H1 (cell line): ENCODE measurements around the gene TNIK. TPM values are rescaled to one million over a fixed set of nuclear protein-coding genes. Genes with fewer than 3 reads are reported as not detected.

Experiments
- CTCF ChIA-PET: fragments of 300-600 bp; sonication (Branson Sonifier 250); formaldehyde crosslinking; loops from one replicate; lab custom pipeline; 2021; ENCODE audit not compliant: partially characterized antibody; lab: Charles Lee
- POLR2A ChIA-PET: fragments of 300-600 bp; sonication (Branson Sonifier 250); formaldehyde crosslinking; loops from one replicate; lab custom pipeline; 2021; ENCODE audit warnings: inconsistent platforms; ENCODE audit not compliant: partially characterized antibody; lab: Charles Lee
- DNase-seq, 2 experiments: peaks; one replicate each; pipeline versions ENCODE4 v3.0.0 to v3.0.0-alpha.2; 2010 to 2022; ENCODE audit warnings: low spot score in 2 of 2, low read depth in 1 of 2, mixed read lengths in 1 of 2
- FAIRE-seq: peaks from 2 replicates; lab custom pipeline; 2011; peaks lifted over from hg19 to GRCh38; lab: Jason Lieb, UNC
- H2AFZ ChIP-seq: 2 replicates; pipeline ENCODE4 v1.8.1; 2012; ENCODE audit warnings: low read length, inconsistent platforms
- H2AK5ac ChIP-seq: 2 replicates; pipeline ENCODE4 v1.6.1; 2013; ENCODE audit warnings: low read depth, low read length
- H2BK120ac ChIP-seq: replicated peaks from 2 replicates; pipeline ENCODE3; 2013; ENCODE audit warnings: low read depth, low read length, inconsistent platforms
- H2BK12ac ChIP-seq: 2 replicates; pipeline ENCODE4 v1.6.1; 2013; ENCODE audit warnings: low read depth, low read length
- H2BK15ac ChIP-seq: 2 replicates; pipeline ENCODE4 v1.6.1; 2013; ENCODE audit warnings: low read length
- H2BK20ac ChIP-seq: 2 replicates; pipeline ENCODE4 v1.6.1; 2013; ENCODE audit warnings: low read length
- H2BK5ac ChIP-seq: 2 replicates; pipeline ENCODE4 v1.6.1; 2013; ENCODE audit warnings: low read depth, low read length
- H3K14ac ChIP-seq: 2 replicates; pipeline ENCODE4 v1.6.1; 2013; ENCODE audit warnings: inconsistent platforms; ENCODE audit not compliant: insufficient read length
- H3K18ac ChIP-seq: 2 replicates; pipeline ENCODE4 v1.6.1; 2013; ENCODE audit warnings: low read length; ENCODE audit errors: extremely low read depth
- H3K23ac ChIP-seq: 2 replicates; pipeline ENCODE4 v1.6.1; 2013; ENCODE audit warnings: inconsistent platforms; ENCODE audit not compliant: insufficient read length
- H3K23me2 ChIP-seq: 2 replicates; pipeline ENCODE4 v1.6.1; 2013; ENCODE audit warnings: low read depth, low read length
- H3K27ac ChIP-seq: 2 replicates; pipeline ENCODE4 v1.6.1; 2011; ENCODE audit warnings: low read depth, low read length, inconsistent platforms
- H3K27me3 ChIP-seq, 4 experiments: replicated peaks in 1 of 4; 1 replicate in 1 of 4; 2 replicates in 3 of 4; pipeline versions ENCODE4 v1.6.1 to v1.8.1; 2011 to 2013; ENCODE audit warnings: low read length in 3 of 4, mild to moderate bottlenecking in 3 of 4, inconsistent platforms in 2 of 4, mixed read lengths in 2 of 4, moderate library complexity in 1 of 4; ENCODE audit not compliant: control insufficient read depth in 3 of 4, insufficient read depth in 3 of 4; ENCODE audit errors: extremely low read depth in 1 of 4
- H3K36me3 ChIP-seq, 4 experiments: 2 replicates each; pipeline versions ENCODE4 v1.6.1 to v1.8.1; 2011 to 2013; ENCODE audit warnings: mild to moderate bottlenecking in 4 of 4, low read length in 3 of 4, moderate library complexity in 2 of 4, control low read depth in 1 of 4, inconsistent platforms in 1 of 4; ENCODE audit not compliant: insufficient read depth in 4 of 4, control insufficient read depth in 2 of 4
- H3K4ac ChIP-seq: replicated peaks from 2 replicates; pipeline ENCODE3; 2013; ENCODE audit warnings: low read length, low read depth, mixed read lengths, inconsistent platforms; ENCODE audit not compliant: insufficient read length
- H3K4me1 ChIP-seq, 4 experiments: replicated peaks in 1 of 4; 1 replicate in 1 of 4; 2 replicates in 3 of 4; pipeline versions ENCODE4 v1.6.1 to v1.8.1; 2011 to 2013; ENCODE audit warnings: low read length in 3 of 4, inconsistent platforms in 2 of 4, mixed read lengths in 1 of 4; ENCODE audit not compliant: insufficient read depth in 4 of 4, control insufficient read depth in 3 of 4
- H3K4me2 ChIP-seq, 2 experiments: 2 replicates each; pipeline versions ENCODE4 v1.6.1 to v1.8.1; 2011 to 2013; ENCODE audit warnings: low read depth in 2 of 2, low read length in 2 of 2, control low read depth in 1 of 2, inconsistent platforms in 1 of 2, mild to moderate bottlenecking in 1 of 2; ENCODE audit not compliant: insufficient read depth in 1 of 2
- H3K4me3 ChIP-seq, 4 experiments: fragments of 200-600, 300-600 bp in 1 of 4; sonication (generic), shearing (Covaris generic), sonication (Bioruptor Twin) in 1 of 4; 2 replicates each; pipeline versions ENCODE4 v1.5.1 to v1.8.1; 2011 to 2016; ENCODE audit warnings: low read length in 4 of 4, low read depth in 3 of 4, control low read depth in 2 of 4, inconsistent platforms in 2 of 4, mild to moderate bottlenecking in 2 of 4, mixed read lengths in 1 of 4, moderate library complexity in 1 of 4; ENCODE audit not compliant: insufficient read depth in 2 of 4; ENCODE audit errors: extremely low read depth in 1 of 4
- H3K56ac ChIP-seq: replicated peaks from 2 replicates; pipeline ENCODE3; 2013; ENCODE audit warnings: low read depth, mild to moderate bottlenecking, mixed read lengths, low read length, inconsistent platforms; ENCODE audit not compliant: insufficient read length
- H3K79me1 ChIP-seq: 2 replicates; pipeline ENCODE4 v1.6.1; 2013; ENCODE audit warnings: low read depth, low read length, control low read depth
- H3K79me2 ChIP-seq, 2 experiments: 2 replicates each; pipeline versions ENCODE4 v1.6.1 to v1.8.1; 2012 to 2013; ENCODE audit warnings: low read length in 2 of 2, mild to moderate bottlenecking in 2 of 2, inconsistent platforms in 1 of 2; ENCODE audit not compliant: insufficient read depth in 2 of 2, control insufficient read depth in 1 of 2
- H3K9ac ChIP-seq, 4 experiments: replicated peaks in 1 of 4; 1 replicate in 1 of 4; 2 replicates in 3 of 4; pipeline versions ENCODE4 v1.6.1 to v1.8.1; 2011 to 2013; ENCODE audit warnings: low read depth in 3 of 4, low read length in 3 of 4, control low read depth in 2 of 4, mild to moderate bottlenecking in 2 of 4, moderate library complexity in 2 of 4, inconsistent platforms in 1 of 4; ENCODE audit errors: extremely low read depth in 1 of 4
- H3K9me3 ChIP-seq, 2 experiments: 2 replicates each; pipeline versions ENCODE4 v1.6.1 to v1.8.1; 2012 to 2013; ENCODE audit warnings: mild to moderate bottlenecking in 2 of 2, moderate library complexity in 2 of 2, control low read depth in 1 of 2, inconsistent platforms in 1 of 2, low read depth in 1 of 2, low read length in 1 of 2, mixed read lengths in 1 of 2; ENCODE audit not compliant: insufficient read depth in 2 of 2
- H4K20me1 ChIP-seq, 2 experiments: replicated peaks in 1 of 2; 2 replicates each; pipeline versions ENCODE3 to v1.8.1; 2011 to 2013; ENCODE audit warnings: inconsistent platforms in 2 of 2, low read length in 2 of 2, mild to moderate bottlenecking in 1 of 2; ENCODE audit not compliant: insufficient read depth in 2 of 2, control insufficient read depth in 1 of 2
- H4K5ac ChIP-seq: 2 replicates; pipeline ENCODE4 v1.6.1; 2013; ENCODE audit warnings: low read length, low read depth, mixed read lengths, inconsistent platforms; ENCODE audit not compliant: insufficient read length
- H4K8ac ChIP-seq: 2 replicates; pipeline ENCODE4 v1.8.0; 2013; ENCODE audit warnings: mild to moderate bottlenecking, moderate library complexity, low read length, inconsistent platforms; ENCODE audit not compliant: insufficient read depth; ENCODE audit errors: extremely low read depth
- H4K91ac ChIP-seq: replicated peaks from 2 replicates; pipeline ENCODE3; 2013; ENCODE audit warnings: low read length, mixed read lengths, inconsistent platforms; ENCODE audit not compliant: insufficient read length
- ASH2L ChIP-seq: fragments of 200-600, 300-600 bp; sonication (generic); IDR thresholded peaks from one replicate; pipeline ENCODE4 v1.7.1; 2017; ENCODE audit warnings: low read length
- CHD1 ChIP-seq: IDR thresholded peaks from 2 replicates; pipeline ENCODE4 v1.6.1; 2012; ENCODE audit warnings: low read depth, low read length, improper control_type of control experiment
- E2F6 ChIP-seq: IDR thresholded peaks from 2 replicates; pipeline ENCODE4 v1.6.1; 2012; ENCODE audit warnings: inconsistent platforms
- KDM5A ChIP-seq: fragments of 200-600 bp; IDR thresholded peaks from 2 replicates; pipeline ENCODE4 v1.7.1; 2012; ENCODE audit warnings: mild to moderate bottlenecking, low read length, inconsistent platforms, mixed read lengths
- PHF8 ChIP-seq: fragments of 200-600 bp; sonication (generic); conservative IDR thresholded peaks from 2 replicates; pipeline ENCODE4 v1.7.1; 2012; ENCODE audit warnings: low read depth, mild to moderate bottlenecking, inconsistent platforms, low read length, moderate library complexity
- SP4 ChIP-seq: IDR thresholded peaks from 2 replicates; pipeline ENCODE4 v1.6.1; 2012; ENCODE audit warnings: low read length, inconsistent platforms
- TCF12 ChIP-seq: IDR thresholded peaks from 2 replicates; pipeline ENCODE4 v1.6.1; 2011; ENCODE audit warnings: low read depth, mild to moderate bottlenecking, low read length
- YY1 ChIP-seq: IDR thresholded peaks from 2 replicates; pipeline ENCODE4 v1.6.1; 2011; ENCODE audit warnings: low read depth, mild to moderate bottlenecking, low read length
- WGBS, 2 experiments: shearing (Covaris generic) in 1 of 2; methylation state at CpG; one replicate each; pipeline versions ENCODE4 v1.1.6 to v1.1.7; 2013 to 2015; ENCODE audit warnings: low lambda C conversion rate in 2 of 2, mixed read lengths in 2 of 2, inconsistent platforms in 1 of 2, low coverage in 1 of 2, missing lambda C conversion rate in 1 of 2; ENCODE audit not compliant: insufficient replicate concordance in 2 of 2, insufficient coverage in 1 of 2, insufficient read length in 1 of 2; ENCODE audit errors: extremely low coverage in 1 of 2, missing lambda C conversion rate in 1 of 2; 5-methylcytosine and 5-hydroxymethylcytosine counted together
- polyA plus RNA-seq, 7 experiments: library from polyadenylated mRNA; depleted of rRNA in 3 of 7; stranded (reverse) in 5 of 7; unstranded in 2 of 7; fragments of >200 nt in 5 of 7; fragments of 200-250 nt in 2 of 7; gene quantifications; 1 replicate in 5 of 7; 2 replicates in 1 of 7; 4 replicates in 1 of 7; pipeline versions ENCODE4 v1.2.1 to v1.2.3, GENCODE V29; 2011 to 2013; ENCODE audit warnings: missing spikeins in 2 of 7, mixed read lengths in 2 of 7
- total RNA-seq: library from RNA; stranded (reverse); fragmentation: NEBNext Ultra II Directional; extraction: Animal tissue kit (Norgen Biotek cat#: 25700); gene quantifications from 2 replicates; pipeline ENCODE4 v1.2.1, GENCODE V29; 2021

TNIK gene
- total and polyA plus RNA-seq, 2 of the 8 experiments (the other 6 are each of a cell fraction or from before 2014, with no cell fraction given): 7.4 to 42.0 TPM

GRCh38 chr3:171245796-171246765 lies 214.1 kb downstream of the TNIK start:
- no peak overlapping the region for H3K4me3 ChIP-seq
- ChIA-PET POLR2A (no interaction called here), CTCF (interaction anchor here (0.6 to 0.7 kb wide), 2 partner anchors 114 to 119 kb away, joined by 3 read pairs; no protein-coding TSS in a partner anchor)
- no peak overlapping the region for H3K18ac ChIP-seq
- no peaks in the 10 kb centered on the region for H3K36me3 ChIP-seq
- no peak overlapping the region for H2AFZ ChIP-seq
- FAIRE-seq: no peak
- H4K91ac ChIP-seq: no peak overlapping the region
- H3K4ac ChIP-seq: no peak overlapping the region
- no peaks in the 10 kb centered on the region for H3K4me1 ChIP-seq
- H3K27me3 ChIP-seq: no peaks in the 10 kb centered on the region
- no peaks in the 10 kb centered on the region; a peak in 1 of 4 replicates for H3K9me3 ChIP-seq
- H2BK12ac ChIP-seq: no peak overlapping the region
- H3K79me1 ChIP-seq: no peaks in the 10 kb centered on the region; the same call in 1 of the 2 replicates
- no peak for DNase-seq
- H2BK120ac ChIP-seq: no peak overlapping the region
- H3K23me2 ChIP-seq: no peaks in the 10 kb centered on the region; the same call in 1 of the 2 replicates
- H2AK5ac ChIP-seq: no peak overlapping the region
- H2BK5ac ChIP-seq: no peak overlapping the region
- no peak overlapping the region for H3K4me2 ChIP-seq
- H4K8ac ChIP-seq: no peak overlapping the region
- H4K5ac ChIP-seq: no peak overlapping the region
- H2BK15ac ChIP-seq: no peak overlapping the region
- H4K20me1 ChIP-seq: no peaks in the 10 kb centered on the region
- no peak overlapping the region for H3K9ac ChIP-seq
- TF ChIP-seq ASH2L (no peak), TCF12 (no peak), CHD1 (no peak), KDM5A (no peak), PHF8 (no peak), E2F6 (no peak), YY1 (no peak), SP4 (no peak)
- 85% methylated on average over 4 of the region's 4 CpGs; no CpG with 5 or more reads in 1 of the 2 experiments for WGBS, 2 experiments
- H2BK20ac ChIP-seq: no peak overlapping the region
- no peak overlapping the region for H3K23ac ChIP-seq
- H3K79me2 ChIP-seq: peaks cover 0 to 3% of the 10 kb centered on the region in 2 experiments; a peak in 1 of 4 replicates
- no peak overlapping the region for H3K56ac ChIP-seq
- H3K14ac ChIP-seq: no peak overlapping the region
- no peak overlapping the region for H3K27ac ChIP-seq
